ENCODE measurements around the gene KRTAP9-3. TPM values are rescaled to one million over a fixed set of nuclear protein-coding genes. Genes with fewer than 3 reads are reported as not detected.

Gene KRTAP9-3
- total and polyA plus RNA-seq, 2 of the 8 experiments (the other 6 are each of a cell fraction or from before 2014, with no cell fraction given) = not detected

- TF ChIP-seq SIRT6 (IDR thresholded peaks at IDR 0.05; ENCODE audit: low read length) (no peak), SUZ12 (IDR thresholded peaks at IDR 0.05; ENCODE audit: low read length) (no peak), CHD7 (IDR thresholded peaks at IDR 0.05; ENCODE audit: insufficient replicate concordance, low read length) (no peak), RXRA (IDR thresholded peaks at IDR 0.05; ENCODE audit: insufficient read depth, low read depth, low read length) (no peak), CREB1 (IDR thresholded peaks at IDR 0.05) (no peak), CBX5 (IDR thresholded peaks at IDR 0.05; ENCODE audit: low read depth, low read length) (no peak)
These were observed 32.8 kb downstream of the KRTAP9-3 start, which contains the start of gene KRTAP9-6 (continued) for GRCh38 chr17:41265078-41265477.
